Posterior cingulate gyrus (tissue), 11 donors: Measurements from ENCODE around the gene DNAJB8.

Source experiments
- DNase-seq, 10 donors: peaks; one replicate each; pipeline versions ENCODE4 v3.0.0 to v3.0.0-alpha.2; 2020 to 2021; ENCODE audit warnings: mixed read lengths in 3 of 10
- intact Hi-C: fragments of 100-400 bp; cut with DNase I; formaldehyde crosslinking; loops from one replicate; pipeline ENCODE4 v1.15.1; 2023

Gene DNAJB8

DNA sequence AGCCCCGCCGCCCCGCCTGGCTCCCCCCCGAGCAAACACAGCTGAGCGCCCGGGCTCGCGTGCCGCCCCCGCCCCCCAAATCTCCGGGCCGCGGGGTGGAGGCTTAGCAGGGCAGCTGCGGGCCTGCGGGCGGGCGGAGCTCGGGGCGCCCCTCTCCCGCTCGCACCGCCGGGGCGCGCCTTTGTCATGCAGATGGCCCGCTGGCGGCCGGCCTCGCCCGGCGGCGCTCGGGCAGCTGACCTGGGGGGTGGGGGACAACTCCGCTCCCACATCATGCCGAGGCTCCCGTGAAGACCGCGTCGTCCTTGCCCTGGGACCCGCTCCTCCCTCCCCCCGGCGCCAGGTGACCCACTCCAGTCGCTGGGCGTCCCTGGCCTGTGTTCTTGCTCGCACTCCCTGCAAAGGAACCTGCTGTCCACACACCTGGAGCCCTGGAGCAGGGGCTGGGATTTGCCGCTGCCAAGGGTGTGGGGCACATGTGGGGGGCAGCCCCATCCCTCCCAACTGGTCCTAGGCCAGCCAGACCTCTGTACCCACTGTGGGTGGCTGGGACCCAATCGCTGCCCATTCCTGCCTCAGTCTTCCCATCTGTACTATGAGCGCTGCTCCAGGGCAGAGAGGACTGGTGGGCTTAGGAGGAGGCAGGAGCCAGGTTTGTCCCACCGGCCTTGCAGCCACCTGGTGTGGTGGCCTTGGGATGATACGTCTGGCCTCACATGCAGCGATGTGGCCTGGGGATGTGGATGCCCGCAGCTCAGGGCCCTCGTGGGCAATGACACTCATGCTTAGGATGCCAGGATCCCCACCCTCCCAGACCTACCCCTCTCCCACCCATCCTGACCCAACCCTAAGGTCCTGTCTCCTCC lies 33.5 kb downstream of the DNAJB8 start:
- DNase-seq = no peak
- intact Hi-C loops = loop anchor here (5.0 kb wide), 1 partner anchor 49 kb away; no protein-coding TSS in a partner anchor

DNA sequence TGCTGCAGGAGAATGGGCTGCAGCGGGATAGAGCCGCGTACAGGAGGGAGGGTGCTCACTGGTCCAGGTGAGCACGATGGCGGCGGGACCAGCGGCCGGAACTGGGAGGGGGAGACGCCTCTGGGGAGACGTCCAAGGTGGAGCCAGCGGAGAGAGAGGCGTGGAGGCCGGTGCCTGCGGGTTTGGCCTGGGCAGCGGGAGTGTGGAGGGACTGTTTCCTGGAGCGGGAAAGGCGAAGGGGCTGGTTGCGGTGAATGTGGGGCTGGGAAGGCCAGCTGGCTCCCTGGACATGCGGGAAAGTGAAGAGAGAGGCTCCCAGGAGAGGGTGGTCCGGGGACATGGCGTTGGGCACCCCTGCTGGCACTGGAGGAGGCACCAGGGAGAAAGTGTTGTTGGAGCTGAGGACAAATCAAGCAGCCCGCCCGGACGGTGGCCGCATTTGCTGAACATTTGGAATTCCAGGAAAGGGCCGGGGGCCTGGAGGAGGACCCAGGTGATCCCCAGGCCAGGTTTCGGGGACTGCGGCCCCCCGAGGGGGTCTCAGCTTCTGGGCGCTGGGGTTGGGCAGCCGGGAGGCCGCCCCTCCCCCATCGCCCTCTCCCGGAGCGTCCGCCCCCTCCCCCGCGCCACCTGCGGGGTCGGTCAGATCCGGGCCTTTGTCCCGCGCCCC lies 34.3 kb downstream of the DNAJB8 start:
- DNase-seq = no peak
- intact Hi-C loops = loop anchor here (5.0 kb wide), 1 partner anchor 50 kb away; no protein-coding TSS in a partner anchor

DNA sequence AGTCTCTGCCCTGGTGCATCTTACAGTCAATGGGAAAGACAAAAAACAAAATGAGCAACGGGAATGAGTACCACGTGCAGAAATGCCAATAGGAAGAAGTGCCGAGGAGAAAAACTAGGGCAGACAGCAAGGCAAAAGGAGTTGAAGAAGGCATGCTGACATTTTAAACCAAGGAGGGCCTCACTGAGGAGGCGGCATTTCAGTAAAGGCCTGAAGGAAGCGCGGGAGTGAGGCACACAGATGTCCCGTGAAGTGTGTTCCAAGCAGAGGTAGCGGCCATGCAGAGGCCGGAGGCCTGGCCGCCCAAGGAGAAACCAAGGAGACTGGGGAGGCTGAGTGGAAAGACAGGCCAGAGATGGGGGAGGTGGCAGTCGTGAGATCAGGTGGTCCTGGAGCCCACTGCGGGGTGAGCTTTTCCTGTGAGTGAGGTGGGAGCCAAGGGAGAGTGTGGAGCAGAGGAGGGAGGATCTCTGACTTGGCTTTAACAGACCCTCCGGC lies 34.8 kb downstream of the DNAJB8 start:
- intact Hi-C loops = loop anchor here (5.0 kb wide), 1 partner anchor 50 kb away; no protein-coding TSS in a partner anchor
- DNase-seq = no peak

DNA sequence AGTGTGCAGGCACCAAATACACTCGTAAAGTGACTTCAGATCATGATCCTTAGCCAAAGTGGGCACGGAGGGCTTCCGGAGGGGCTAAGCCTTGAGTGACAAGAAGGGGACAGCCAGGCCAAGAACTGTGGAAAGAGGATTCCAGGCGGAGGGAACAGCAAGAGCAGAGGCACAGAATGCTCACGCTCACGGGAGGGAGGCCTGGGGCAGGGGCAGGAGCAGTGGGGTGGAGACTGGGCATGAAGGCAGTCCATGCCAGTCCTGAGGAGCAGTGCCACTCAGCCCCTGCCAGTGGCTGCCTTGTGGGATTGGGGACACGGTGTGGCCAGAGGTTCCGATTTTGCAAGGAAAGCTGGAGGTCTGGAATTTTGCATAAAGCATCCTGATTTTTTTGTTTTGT lies 36.0 kb downstream of the DNAJB8 start:
- DNase-seq = no peak
- intact Hi-C loops = loop anchor here (5.0 kb wide), 1 partner anchor 52 kb away; no protein-coding TSS in a partner anchor

DNA sequence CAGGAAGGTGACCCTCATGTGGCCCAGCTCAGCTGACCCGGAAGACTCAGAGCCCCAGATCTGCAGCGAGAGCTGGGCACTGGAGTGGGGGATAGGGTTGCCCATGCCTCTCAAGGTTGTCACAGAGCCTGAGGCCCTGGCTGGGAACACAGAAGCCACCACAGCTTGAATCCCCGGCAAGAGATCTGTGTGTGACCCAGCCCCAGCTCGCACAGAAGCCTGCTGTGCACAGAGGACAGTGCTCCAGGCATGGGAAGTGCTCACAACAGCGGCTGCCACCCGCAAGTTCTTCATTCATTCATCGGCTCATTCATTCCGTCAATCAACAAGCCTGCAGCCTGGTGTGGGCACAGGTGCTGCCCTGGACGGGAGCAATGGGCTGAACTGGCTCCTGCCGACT lies 36.4 kb downstream of the DNAJB8 start:
- intact Hi-C loops = loop anchor here (5.0 kb wide), 1 partner anchor 52 kb away; no protein-coding TSS in a partner anchor
- DNase-seq = no peak

DNA sequence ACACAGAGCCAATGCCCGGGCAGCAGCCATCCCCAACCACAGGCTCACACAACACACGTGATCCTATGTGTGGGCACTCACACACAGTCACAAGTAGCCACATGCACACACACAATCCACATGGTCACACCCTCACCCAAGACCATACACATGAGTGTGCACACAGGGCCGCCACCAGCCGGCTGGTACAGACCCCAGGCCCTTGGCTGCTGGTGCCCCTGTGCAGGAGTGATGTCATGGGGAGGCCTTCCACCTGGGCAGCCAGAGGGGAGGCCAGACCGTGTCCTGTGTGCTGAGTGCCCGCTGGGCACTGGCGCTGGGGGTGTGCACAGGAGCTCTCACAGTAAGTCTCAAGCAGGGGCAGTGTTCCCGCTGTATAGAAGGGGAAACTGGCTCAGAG lies 36.9 kb downstream of the DNAJB8 start:
- intact Hi-C loops = loop anchor here (5.0 to 10.0 kb wide), 2 partner anchors 53 to 195 kb away; no protein-coding TSS in a partner anchor
- DNase-seq = no peak

- intact Hi-C loops = loop anchor here (10.0 kb wide), 1 partner anchor 194 kb away; no protein-coding TSS in a partner anchor
- DNase-seq = no peak
Measured at GRCh38 chr3:128429275-128429674, 37.4 kb downstream of the DNAJB8 start.

DNA sequence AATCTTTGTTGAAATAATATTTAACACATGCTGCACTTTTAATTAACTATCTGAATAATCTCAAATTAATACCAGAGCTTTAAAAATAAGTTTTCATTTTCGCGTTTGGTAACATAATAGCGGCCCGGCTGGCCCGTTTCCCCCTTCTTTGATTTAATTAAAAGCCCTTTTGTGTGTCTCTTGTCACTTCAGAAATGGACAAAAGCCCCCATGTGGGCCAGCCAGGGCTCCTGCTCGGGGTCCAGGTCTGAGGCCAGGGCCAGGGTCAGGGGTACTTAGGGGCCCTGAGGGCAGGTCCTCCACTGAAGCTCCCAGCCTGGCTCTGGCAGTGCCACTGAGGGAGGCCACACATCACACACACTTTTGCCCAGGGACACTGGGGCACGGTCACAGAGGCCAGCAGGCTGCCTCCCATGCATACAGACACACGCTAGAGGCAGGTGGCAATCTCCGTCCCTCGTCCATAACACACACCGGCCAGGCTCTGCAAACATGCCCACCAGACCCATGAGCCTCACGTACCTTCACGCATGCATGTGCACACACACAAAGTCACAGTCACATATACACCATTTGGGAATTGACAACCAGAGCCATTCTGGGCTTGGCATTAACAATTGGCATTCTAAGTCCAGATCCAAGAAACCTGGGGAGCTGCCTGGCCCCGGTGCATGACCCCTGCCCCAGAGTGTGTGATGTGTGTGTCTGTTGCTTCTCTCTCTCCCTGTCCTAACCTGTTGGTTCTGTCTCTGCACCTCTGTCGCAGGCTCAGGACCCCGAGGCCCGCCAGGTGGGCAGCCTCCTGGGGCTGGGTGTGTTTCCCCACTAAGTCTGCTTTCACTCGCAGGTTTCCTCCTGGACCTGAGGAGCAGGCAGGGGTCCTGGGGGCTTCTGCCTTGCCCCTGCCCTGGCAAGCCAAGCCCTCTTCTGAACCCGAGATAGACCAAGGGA lies 38.5 kb downstream of the DNAJB8 start:
- intact Hi-C loops = loop anchor here (2.0 to 10.0 kb wide), 3 partner anchors 69 to 193 kb away; no protein-coding TSS in a partner anchor

GRCh38 chr3:128427175-128427857 lies 39.4 kb downstream of the DNAJB8 start:
- intact Hi-C loops = loop anchor here (2.0 to 10.0 kb wide), 3 partner anchors 69 to 193 kb away; no protein-coding TSS in a partner anchor
- DNase-seq = no peak

More for the DNA sequence above, 38.5 kb downstream of the DNAJB8 start:
- DNase-seq = no peak

- DNase-seq = peak in 4 of 10 donors; percentile 15 to 58 (median 28)
- intact Hi-C loops = loop anchor here (1.0 to 10.0 kb wide), 4 partner anchors 70 to 192 kb away; no protein-coding TSS in a partner anchor
Measured at GRCh38 chr3:128426128-128426921, 40.4 kb downstream of the DNAJB8 start.

- no peak for DNase-seq
- intact Hi-C loops = loop anchor here (1.0 to 10.0 kb wide), 4 partner anchors 71 to 191 kb away; no protein-coding TSS in a partner anchor
Measured at GRCh38 chr3:128425846-128426127, 40.9 kb downstream of the DNAJB8 start.

- no peak for DNase-seq
- intact Hi-C loops = loop anchor here (10.0 kb wide), 1 partner anchor 190 kb away; no protein-coding TSS in a partner anchor
Measured at GRCh38 chr3:128425142-128425845, 41.4 kb downstream of the DNAJB8 start.

DNA sequence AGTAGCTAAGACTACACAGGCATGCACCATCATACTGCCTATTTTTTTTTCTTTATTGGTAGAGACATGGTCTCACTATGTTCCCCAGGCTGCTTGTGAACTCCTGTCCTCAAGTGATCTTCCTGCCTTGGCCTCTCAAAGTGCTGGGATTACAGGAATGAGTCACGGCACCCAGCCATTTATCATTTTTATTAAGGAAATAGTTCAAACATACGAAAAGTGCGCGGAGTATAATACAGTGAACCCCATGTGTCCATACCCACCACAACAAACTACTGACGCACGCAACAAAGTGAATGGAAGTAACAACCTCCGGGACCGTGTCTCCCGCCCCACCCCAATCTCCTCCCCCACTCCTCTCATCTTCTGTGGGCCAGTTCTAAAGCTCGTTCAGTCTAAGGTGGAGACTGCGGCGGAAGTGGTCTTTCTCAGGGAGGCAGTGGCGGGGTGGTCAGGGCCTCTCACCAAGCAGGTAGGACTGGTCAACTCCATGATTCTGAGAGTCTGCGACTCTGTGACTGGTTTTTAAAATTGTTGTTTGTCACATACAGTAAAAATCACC lies 42.1 kb downstream of the DNAJB8 start:
- intact Hi-C loops = loop anchor here (10.0 kb wide), 1 partner anchor 190 kb away; no protein-coding TSS in a partner anchor
- DNase-seq = peak in 1 of 10 donors; percentile 21

DNA sequence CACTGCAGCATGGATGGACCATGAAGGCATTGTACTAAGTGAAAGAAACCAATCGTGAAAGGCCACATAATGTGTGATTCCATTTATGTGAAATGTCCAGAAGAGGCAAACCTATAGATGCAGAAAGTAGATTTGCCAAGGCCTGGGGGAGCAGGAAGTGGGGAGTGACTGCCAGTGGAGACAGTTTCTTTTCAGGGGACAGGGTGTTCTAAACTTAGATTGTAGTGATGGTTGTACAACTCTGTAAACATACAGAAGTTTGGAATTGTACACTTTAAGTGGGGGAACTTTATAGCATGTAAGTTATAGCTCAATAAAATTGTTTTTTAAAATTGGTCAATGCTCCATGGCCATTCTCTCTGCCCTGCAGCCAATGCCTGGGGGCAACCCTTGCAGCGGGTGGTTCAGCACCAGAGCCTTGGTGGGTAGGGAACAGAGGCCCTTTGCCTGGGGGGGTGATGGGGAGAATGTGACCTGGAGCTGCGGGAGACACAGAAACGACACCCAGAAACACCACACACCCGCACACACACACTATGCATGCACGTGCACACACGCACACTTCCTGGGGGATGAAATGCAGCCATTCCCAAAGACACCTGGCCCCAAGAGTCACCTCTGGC lies 43.1 kb downstream of the DNAJB8 start:
- intact Hi-C loops = loop anchor here (10.0 kb wide), 1 partner anchor 189 kb away; no protein-coding TSS in a partner anchor

DNA sequence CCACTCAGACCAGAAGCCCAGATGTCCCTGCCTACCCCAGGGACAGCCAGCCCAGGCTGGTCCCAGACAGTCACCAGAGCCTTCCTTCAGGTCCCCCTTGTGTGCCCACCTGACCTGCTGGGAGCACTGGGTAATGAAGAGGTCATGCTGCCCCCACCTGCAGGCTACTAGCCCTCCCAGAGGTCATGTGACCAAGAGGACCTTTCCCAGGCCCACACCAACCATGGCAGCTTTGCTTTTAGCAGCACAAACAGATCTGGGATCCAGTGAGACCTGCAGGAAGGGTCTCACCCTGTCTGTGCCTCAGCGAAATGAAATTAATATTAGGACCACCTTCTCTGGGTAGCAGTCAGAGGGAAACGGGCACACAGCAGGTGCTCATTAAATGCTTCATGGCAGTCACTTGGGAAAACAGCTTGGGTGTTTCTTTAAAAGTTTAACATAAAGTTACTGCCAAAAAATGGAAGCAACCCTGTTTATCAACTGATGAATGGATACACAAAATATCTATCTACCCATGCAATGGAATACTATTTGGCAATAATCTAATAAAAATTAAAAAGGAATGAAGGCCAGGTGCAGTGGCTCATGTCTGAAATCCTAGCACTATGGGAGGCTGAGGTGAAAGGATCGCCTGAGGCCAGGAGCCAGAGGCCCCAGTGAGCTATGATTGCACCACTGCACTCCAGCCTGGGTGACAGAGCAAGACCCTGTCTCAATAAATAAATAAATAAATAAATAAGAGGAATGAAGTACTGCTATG lies 43.7 kb downstream of the DNAJB8 start:
- intact Hi-C loops = loop anchor here (10.0 kb wide), 1 partner anchor 188 kb away; no protein-coding TSS in a partner anchor
- no peak for DNase-seq

More for the DNA sequence above, 43.1 kb downstream of the DNAJB8 start:
- no peak for DNase-seq

DNA sequence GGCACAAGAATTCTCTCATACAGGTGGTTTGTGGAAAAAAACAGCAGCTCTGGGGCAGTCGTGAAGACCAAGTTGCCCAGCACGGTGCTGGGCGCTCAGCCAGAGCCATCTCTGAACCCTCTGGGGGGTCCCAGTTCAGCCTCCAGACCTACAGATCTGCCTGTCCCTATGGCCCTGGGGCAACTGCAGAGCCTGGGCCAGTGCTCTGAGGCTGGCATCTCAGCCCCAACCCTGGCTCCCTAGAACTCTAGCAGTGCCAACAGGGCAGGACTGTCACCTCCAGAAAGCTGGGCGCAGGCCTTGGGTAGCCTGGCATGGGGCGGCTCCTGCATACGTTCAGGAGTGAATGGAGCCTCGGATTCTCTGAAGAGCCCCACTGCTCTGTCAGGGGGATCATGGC lies 44.7 kb downstream of the DNAJB8 start:
- intact Hi-C loops = loop anchor here (10.0 kb wide), 1 partner anchor 187 kb away; no protein-coding TSS in a partner anchor
- DNase-seq = no peak
